Renal cortical epithelial cell (primary cell): ENCODE measurements around the gene SIRT5. TPM values are rescaled to one million over a fixed set of nuclear protein-coding genes. Genes with fewer than 3 reads are reported as not detected.

ENCODE experiments used
- DNase-seq: peaks from one replicate; pipeline ENCODE4 v3.0.0-alpha.2; 2011; ENCODE audit warnings: low read depth
- total RNA-seq: library from RNA; depleted of rRNA; stranded (reverse); fragments of >200 nt; gene quantifications from 2 replicates; pipeline ENCODE4 v1.2.3, GENCODE V29; 2014

Gene SIRT5
- total RNA-seq, 1 donor from 2014 or later = 12.8 TPM

DNA sequence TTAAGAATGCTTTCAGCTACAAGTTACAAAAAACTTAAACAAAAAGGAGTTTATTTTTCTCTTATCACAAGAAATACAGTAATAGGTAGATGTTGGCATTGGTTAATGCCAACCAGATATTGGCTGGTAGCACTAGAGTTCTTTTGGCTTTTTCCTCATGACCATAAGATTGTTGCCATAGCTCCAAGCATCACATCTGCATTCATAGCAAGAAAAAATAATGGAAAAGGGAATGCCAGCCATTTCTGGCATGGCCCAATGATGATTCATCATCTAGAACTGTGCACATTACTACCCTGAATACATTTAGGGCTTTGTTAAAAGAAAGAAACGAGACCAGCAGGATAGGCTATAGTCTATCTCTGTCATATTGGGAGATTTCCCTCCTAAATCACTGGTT is 20.8 kb upstream of the SIRT5 start:
- no peak for DNase-seq

DNA sequence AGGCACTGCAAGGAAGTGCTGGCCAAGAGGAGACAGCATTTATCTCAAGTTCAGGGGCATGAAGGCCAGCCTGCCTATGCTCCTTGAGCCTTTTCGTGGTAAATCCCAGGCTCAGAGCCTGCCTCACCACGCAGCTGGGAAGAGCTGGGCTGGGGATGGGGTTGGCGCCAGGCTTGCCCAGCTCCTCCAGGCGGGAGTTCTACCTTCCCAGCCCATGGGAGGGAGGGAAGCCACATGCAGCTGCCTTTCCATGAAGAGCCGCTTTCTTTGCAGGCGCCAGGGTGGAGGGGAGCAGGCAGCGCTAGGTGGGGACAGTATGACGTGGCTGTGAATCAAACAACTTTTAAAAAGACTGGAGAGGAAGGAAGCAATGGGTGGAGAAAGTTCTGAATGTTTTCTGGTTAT is 19.5 kb upstream of the SIRT5 start:
- DNase-seq = no peak

DNA sequence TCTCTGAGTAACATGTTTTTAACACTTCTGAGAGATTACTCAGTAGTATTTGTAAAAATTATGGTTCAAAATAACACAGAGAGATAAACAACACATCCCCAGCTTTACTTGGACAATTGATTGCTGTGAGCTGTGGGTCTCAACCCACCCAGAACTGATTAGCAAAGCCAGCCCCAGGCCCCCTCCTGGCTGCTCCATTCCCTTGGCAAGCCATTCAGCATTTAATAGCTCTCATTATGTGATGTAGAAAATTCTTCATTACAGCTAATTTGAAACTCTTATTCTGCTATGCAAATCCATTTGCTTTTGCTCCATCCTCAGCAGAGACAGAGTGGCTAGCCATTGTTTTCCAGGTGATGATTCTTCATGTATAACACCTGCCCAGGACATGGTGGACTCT is 16.6 kb upstream of the SIRT5 start:
- no peak for DNase-seq

DNA sequence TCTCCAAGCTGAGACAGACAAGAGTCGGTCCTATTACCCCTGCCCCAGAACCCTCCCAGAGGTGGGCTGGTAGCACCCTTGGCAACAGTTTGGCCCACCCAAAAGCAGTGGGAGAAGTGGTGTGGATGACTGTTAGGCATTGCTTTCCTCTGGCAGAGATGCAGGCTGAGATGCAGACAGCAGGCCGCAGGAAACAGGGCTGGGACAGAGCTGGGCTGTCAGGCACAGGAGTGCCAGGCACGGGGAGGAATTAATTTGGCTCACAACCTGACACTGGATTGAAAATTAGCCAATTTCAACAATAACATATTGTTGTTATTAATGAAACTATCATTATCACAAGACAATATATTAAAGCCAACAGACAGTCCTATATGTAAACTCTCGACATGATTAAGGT is 15.7 kb upstream of the SIRT5 start:
- no peak for DNase-seq

DNA sequence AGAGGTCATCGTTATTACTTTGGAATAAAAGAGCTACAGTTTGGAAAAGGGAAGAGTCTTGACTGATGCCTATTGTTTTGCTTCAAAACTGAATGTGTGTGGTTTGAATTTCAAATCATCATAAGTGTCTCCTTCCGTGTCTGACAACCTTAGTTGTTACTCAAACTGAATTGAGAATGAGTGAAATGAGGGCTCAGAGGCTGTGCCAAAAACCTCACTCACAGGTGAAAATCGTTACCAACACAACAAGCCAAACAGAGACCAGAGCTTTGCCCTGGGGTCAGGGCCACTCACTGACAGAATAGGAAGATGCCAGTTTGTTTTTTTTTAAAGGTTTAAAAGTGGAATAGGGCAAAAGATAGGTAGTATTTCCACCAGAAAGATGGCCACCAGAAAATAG is 15.2 kb upstream of the SIRT5 start:
- no peak for DNase-seq

DNA sequence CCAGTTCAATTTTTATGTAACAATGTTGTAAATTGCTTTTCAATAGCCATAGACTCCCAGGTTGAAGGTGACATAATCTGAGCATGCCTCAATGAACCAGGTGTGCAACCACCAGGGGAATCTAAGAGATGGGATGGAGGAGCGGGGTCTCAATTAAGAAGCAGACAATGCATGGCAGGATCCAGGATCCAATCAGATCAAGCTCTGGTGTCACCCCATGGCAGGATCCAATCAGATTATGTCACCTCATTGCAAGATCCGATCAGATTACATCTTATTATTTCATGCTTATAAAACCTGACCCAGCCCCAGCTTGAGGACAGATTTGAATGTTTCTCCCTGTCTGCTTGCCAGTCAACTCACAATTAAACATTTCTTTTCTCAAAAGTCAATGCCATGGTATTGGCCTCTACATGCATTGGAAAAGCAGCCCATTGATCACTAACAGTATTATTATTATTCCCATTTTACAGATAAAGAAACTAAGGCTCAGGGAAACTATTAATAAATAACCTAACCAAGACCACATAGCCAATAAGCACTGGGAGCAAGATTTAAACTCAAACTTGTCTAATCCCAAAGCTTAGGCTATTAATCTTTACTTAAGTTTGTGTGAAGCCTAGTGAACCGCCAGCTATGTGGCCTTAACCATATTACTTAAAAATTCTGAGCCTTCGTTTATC is 14.3 kb upstream of the SIRT5 start:
- no peak for DNase-seq

DNA sequence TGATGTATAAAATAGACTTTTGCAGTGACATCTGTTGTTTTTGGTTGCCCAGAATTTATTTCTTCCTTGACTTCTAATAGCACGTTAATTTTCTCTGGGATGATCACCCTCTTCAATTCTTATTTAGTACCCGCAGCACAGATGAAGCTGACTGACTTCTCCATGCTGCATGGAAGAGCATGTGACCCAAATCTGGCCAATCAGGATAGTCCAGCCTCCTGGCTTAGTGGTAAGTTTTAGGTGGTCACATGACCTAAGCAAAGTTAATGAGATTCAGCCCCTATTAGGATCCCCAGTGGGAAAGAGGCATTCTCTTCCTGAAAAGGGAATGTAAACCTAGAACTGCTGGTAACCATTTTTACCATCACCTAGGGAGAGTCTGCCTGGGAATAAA is 13.8 kb upstream of the SIRT5 start:
- no peak for DNase-seq

DNA sequence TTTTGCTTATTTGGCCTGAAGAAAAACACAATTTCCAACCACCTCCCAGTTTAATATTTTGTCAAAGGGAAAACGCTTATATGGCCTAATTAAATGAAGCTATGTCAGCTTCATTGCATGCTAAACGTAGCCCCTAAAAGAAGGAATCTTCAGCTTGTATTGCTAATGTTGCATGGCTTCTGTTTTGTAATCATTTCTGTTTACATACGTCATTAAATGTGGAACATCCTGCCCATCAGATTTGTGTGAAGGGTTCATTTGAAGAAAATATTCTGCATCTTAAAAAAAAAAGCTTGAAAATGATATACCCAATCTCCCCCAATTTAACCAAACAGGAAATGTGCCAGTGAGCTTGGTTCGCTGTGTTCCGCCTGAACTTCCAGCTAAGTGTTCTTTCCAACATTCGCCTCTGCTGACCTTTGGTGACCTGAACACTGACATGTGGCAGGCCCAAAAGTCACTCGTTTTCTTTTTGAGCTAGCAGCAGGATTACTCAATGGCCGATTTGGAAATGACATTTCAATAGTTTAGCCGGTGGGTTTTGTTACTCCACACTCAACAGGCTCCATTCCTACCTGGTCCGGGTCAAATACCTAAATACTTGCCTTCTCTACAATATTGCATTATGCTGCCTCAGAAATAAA is 12.7 kb upstream of the SIRT5 start:
- no peak for DNase-seq

DNA sequence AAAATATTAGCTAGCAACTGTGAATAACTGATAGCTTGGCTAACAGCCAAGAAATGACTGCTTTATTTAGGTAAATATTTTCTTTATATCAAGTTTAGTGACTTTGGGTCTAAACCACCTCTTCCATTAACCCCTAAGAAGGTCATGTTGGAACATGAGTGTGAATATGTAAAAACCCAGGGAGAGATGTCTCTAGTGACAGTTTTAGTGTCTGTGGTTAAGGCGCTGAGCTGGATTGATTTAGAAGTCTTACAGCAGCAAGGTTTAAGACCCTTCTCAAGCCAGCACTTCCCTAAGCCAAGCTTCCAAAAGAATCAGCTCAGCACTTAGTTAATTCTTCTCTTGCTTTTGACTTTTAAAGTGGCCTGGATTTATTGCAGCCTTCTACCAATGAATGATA is 11.4 kb upstream of the SIRT5 start:
- no peak for DNase-seq

DNA sequence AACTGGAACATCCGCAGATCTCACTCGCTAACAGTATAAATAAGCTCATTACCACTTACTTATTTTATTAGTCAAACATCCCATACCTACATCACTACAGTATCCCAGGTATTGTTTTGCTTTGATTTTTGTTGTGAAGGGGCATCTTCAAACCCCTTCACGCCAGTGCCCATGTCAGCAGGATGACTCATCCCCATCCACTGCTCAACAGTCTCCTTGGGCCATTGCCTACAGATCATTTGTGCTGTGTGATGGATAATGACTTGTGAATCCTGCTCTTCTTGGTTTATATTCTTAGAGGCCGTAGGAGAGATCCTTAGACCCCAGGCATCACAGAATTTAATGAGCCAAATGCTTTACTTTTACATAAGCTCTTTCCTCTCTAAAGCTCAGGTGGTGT is 8.5 kb upstream of the SIRT5 start:
- DNase-seq = no peak

DNA sequence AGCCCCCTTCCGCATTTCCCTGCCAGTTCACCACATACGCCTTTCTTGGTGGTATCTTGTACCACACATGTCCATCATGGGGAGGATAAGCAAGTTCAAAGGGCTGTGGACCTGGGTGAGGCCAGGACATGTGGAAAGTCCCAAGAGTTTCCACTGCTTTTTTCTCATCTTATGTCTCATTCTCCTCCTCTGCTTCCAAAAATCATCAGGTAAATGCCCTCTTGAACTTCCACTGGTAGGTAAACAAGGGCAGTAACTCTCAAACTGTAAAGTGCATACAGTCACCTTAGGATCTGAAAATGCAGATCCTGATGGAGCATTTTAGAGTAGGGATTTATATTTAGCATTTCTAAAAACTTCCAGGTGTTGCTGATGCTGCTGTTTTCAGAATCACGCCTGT is 7.9 kb upstream of the SIRT5 start:
- no peak for DNase-seq

DNA sequence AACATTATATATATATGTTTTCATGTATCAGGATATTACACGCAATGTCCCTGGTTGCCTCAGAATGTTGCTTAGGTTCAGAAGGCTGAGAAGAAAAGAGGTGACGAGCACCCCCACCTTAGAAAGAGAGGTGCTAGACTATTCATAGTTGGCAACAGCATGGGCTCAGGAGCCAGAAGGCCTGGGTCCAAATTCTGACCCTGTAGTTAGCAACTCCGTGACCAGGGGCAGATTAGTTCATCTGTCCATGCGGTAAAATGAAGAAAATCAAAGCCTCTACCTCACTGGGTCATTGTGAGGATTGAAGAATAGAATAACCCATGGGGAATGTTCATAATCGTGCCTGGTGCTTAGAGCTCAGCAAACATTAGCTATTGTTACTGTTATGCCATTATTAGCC is 5.4 kb upstream of the SIRT5 start:
- no peak for DNase-seq

DNA sequence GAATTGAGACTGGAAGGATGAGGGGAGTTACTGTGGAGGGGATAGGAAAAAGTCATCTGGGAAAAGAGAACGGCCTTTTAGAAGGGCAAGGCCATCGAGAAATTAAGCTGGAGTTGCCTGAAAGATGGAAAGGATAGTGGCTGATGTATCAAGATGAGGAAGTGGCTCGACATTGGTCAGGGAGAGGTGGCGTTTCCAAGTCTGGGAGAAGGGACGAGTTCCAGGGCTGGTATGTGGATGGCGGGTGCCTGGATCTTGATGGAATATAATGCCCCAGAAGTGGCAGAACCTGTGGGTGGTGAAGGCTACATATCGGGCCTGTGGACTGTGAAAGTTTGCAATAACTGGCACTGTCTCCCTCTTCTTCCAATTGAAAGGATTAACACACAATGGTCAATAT is 2.2 kb upstream of the SIRT5 start:
- no peak for DNase-seq

DNA sequence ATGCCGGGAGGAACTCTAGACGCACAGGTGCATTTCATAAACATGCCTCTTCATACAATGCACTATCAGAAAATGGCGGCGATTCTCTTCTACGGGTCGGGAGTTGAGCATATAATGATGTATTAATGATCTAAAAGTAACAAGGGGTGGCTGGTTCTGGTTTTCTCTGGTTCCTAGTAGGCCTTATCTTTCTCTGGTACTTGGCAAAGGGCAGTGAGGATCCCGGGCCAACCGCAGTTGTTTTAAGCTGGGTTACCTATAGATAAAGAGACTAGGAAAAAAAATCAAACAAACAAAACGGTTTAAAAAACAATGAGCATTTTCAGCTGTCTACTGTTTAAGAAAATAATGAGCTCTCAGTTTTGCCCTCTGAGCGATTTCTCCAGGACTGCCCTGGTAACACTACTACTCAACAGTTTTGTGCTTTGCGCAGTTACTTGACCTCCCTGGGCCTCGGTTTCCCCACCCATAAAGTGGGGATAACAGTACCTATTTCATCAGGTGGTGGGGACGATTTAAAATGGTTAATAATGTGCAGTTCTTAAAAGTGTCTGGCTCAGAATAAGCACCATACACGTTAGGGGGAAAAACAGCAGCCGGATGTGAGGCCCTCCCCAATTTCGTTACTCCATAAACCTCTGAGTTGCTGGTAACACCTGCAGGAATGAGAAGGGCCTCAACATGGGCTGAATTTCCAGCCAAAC is 1.3 kb upstream of the SIRT5 start:
- DNase-seq = no peak

DNA sequence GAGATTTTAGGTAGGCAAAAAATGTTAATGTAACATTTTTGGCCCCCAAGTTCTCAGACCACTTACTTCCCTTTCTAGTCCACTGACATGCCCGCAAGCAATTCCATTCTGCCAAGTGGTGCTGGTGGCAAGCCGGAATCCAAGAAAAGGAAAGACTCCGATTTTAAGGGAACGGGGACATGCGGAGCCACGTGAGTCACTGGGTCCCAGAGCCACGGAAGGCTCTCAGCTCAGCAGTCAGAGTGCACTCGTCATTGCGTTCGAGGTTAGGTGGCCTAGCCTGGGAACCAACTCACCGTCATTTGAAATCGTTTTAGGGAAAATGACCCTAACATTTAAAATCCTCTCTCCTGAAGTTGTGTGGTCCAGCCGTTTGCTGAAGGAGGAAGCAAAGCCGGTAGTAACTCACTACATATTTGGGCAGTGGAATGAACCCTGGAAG is 711 bp upstream of the SIRT5 start:
- peak; percentile 45 for DNase-seq

DNA sequence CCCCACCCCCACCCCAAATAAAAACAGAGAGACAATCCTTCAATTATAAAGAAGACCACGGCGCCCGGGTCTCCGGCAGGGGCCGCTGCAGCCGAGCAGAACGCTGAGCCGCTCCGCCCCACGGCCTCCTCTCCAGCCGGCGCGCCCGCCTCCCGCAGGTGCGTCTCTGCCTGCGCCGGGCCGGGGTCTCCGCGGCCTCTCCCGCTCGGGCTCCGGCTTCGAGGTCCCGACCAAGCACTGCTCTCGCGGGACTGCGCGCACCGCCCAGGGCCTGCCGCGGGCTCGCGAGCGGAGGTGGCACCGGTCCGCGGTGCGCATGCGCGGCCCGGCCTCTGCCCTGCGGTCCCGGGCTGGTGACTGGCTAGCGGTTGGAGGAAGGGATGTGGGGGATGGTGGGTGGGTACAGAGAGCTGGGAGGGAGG is 241 bp upstream of the SIRT5 start:
- DNase-seq = peak; percentile 82

DNA sequence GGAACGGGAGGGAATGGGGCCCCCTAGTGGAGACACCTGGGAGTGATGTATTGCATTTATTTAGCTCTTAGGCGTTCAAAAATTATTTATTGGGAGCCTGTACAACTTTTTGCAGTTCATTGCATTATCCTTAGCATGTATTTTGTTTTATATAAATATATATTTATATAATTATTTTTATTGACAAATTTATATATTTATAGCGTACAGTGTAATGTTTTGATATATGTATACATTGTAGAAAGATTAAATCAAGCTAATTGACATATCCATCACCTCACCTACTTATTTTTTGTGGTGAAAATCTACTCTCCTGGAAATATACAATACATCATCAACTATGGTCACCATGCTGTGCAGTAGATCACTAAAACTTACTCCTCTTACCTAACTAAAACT is 975 bp downstream of the SIRT5 start:
- no peak for DNase-seq

DNA sequence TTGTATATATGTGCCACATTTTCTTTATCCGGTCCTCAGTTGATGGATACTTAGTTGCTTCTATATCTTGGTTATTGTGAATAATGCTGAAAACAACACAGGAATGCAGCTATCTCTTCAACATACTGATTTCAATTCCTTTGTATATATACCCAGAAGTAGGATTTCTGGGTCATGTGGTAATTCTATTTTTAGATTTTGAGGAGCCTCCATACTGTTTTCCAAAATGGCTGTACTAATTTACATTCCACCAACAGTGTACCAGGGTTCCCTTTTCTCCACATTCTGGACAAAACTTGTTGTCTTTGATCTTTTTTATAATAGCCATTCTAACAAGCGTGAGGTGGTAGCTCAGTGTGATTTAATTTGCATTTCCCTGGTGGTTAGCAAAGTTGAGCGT is 1.6 kb downstream of the SIRT5 start:
- DNase-seq = no peak

DNA sequence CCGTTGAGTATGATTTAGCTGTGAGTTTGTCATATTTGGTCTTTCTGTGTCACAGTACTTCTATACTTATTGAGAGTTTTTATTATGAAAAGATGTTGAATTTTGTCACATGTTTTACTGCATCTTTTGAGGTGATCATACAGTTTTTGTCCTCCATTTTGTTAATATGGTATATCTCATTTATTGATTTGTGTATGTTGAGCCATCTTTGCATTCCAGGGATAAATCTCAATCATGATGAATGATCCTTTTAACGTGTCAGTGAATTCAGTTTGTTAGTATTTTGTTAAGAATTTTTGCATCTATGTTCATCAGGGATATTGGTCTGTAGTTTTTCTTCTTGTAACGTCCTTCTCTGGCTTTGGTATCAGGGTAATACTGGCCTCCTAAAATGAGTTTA is 3.5 kb downstream of the SIRT5 start:
- DNase-seq = no peak

DNA sequence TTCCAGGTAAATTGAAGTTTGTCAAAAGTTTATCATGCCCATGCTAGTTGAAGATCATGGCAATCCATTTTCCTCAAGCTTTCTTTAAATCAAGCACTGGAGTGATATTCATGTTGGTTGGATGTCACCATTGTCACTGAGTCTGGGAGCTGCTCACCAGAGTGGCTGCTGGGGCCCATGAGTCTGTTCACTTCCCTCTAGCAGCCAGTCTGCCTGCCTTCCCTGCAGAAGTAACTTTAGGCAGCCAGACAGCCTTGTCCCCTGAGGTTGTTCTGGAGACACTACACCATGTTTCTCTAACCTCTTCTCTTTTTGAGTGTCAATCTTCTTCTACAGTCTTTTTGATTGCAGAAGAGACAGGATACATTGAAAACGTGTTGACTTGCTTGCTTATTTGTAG is 5.5 kb downstream of the SIRT5 start:
- no peak for DNase-seq

DNA sequence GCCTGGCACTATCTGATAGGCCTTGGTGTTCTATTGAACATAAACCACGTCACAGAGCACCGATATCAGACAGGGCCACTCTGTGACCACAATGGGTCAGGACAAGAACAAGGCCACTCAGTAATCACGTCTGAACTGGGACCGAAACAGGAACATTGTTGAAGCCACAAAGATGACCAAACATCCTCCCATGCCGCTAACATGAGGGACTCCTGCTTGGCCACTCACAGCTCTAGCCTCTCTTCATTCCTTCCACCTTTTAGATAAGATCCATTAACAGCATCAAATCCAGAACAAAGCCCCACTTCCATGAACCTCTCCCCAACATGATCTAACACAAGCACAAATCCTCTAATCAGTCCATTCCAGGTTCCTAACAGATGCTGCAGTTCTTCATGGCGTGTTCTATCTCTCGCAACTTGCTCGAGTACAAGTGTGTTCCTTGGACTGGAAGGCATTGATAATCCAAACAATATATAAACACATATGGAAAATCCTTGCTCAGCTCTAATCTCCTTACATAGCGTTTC is 7.4 kb downstream of the SIRT5 start:
- DNase-seq = no peak

DNA sequence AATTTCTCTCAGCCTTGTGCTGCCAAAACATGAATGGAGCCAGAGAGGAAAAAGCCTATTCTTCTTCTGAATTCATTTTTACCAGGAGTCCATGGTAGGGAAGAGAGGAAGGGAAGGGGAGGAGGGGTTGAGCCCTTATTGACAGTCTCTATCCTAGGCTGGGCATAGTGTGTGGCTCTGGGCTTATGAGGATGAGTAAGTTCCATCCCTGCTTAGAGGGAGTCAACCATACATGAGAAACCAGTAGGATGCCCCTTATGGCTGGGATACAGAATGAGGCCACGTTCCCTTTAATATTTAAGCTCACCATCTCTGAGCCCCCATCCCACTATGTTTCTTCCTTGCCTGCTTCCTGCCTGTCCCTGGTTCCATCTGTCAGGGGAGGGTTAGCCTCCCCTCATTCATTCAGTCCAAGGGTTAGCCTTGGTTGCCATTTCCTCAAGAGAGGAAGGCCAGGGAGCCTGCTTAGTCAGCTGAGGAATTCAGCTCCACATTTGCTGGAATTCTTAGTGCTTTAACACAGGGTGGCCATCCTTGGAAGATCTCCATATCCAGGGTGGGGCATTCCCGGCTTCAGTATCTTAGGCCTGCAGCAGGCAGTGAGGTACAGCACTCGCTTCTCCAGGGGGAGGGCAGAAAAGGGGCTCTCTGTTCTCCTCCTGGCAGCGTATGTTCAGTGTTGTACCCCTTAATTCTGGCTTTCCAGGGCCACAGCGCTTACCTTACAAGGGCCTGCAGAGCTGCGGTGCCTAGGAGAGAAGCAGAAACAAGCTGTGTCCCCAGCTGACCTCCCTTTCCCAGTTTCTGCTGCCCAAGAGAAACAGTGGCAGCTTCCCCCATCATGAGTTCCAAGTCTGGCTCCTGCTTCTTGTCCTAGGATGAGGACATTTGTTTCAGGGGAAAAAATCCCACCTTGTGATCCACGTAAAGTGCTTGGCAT is 12.5 kb downstream of the SIRT5 start:
- DNase-seq = no peak
